ENCODE measurements around the gene NPTN.
"Not testable (repeated sequence)": the region's sequence is repeated elsewhere in the genome, so short reads cannot be mapped to it uniquely, and the experiment has no call there.

NPTN gene

GRCh38 chr15:73560501-73561117 lies 72.6 kb downstream of the NPTN start:
- no peak overlapping the region for H3K27ac ChIP-seq (ENCODE audit: low read depth, low read length)
- H3K4me1 ChIP-seq (ENCODE audit: control insufficient read depth in 1 of 2, insufficient read depth in 2 of 2, low read length in 2 of 2) = no peaks in the 10 kb centered on the region
- no peaks in the 10 kb centered on the region for H3K27me3 ChIP-seq (ENCODE audit: control insufficient read depth in 1 of 2, insufficient read depth in 2 of 2, low read length in 2 of 2)
- no peaks in the 10 kb centered on the region for H3K9me3 ChIP-seq (ENCODE audit: control insufficient read depth in 1 of 2, low read length in 2 of 2)
- H3K4me3 ChIP-seq (ENCODE audit: low read depth in 1 of 2, low read length in 2 of 2) = no peak overlapping the region
- H3K9ac ChIP-seq (ENCODE audit: low read depth in 1 of 2, low read length in 2 of 2) = no peak overlapping the region
- H3K36me3 ChIP-seq (ENCODE audit: control insufficient read depth in 1 of 2, insufficient read depth in 2 of 2, low read length in 2 of 2) = peaks cover 41 to 59% of the 10 kb centered on the region in 2 donors

GRCh38 chr15:73558529-73558928 lies 74.7 kb downstream of the NPTN start:
- Histone ChIP-seq H3K27ac (ENCODE audit: low read depth, low read length) (no peak overlapping the region), H3K4me3 (ENCODE audit: low read depth in 1 of 2, low read length in 2 of 2) (no peak overlapping the region), H3K9ac (ENCODE audit: low read depth in 1 of 2, low read length in 2 of 2) (no peak overlapping the region), H3K4me1 (ENCODE audit: control insufficient read depth in 1 of 2, insufficient read depth in 2 of 2, low read length in 2 of 2) (no peaks in the 10 kb centered on the region), H3K36me3 (ENCODE audit: control insufficient read depth in 1 of 2, insufficient read depth in 2 of 2, low read length in 2 of 2) (peaks cover 38 to 45% of the 10 kb centered on the region in 2 donors), H3K9me3 (ENCODE audit: control insufficient read depth in 1 of 2, low read length in 2 of 2) (no peaks in the 10 kb centered on the region), H3K27me3 (ENCODE audit: control insufficient read depth in 1 of 2, insufficient read depth in 2 of 2, low read length in 2 of 2) (no peaks in the 10 kb centered on the region)

GRCh38 chr15:73555080-73555479 lies 78.1 kb downstream of the NPTN start:
- no peaks in the 10 kb centered on the region for H3K9me3 ChIP-seq (ENCODE audit: control insufficient read depth in 1 of 2, low read length in 2 of 2)
- H3K4me3 ChIP-seq (ENCODE audit: low read depth in 1 of 2, low read length in 2 of 2) = no peak overlapping the region
- peaks cover 19 to 24% of the 10 kb centered on the region in 2 donors for H3K36me3 ChIP-seq (ENCODE audit: control insufficient read depth in 1 of 2, insufficient read depth in 2 of 2, low read length in 2 of 2)
- H3K27me3 ChIP-seq (ENCODE audit: control insufficient read depth in 1 of 2, insufficient read depth in 2 of 2, low read length in 2 of 2) = no peaks in the 10 kb centered on the region
- H3K27ac ChIP-seq (ENCODE audit: low read depth, low read length) = no peak overlapping the region
- no peaks in the 10 kb centered on the region for H3K4me1 ChIP-seq (ENCODE audit: control insufficient read depth in 1 of 2, insufficient read depth in 2 of 2, low read length in 2 of 2)
- H3K9ac ChIP-seq (ENCODE audit: low read depth in 1 of 2, low read length in 2 of 2) = no peak overlapping the region

- no peak overlapping the region for H3K27ac ChIP-seq (ENCODE audit: low read depth, low read length)
- peaks cover 0 to 4% of the 10 kb centered on the region in 2 donors for H3K36me3 ChIP-seq (ENCODE audit: control insufficient read depth in 1 of 2, insufficient read depth in 2 of 2, low read length in 2 of 2)
- no peaks in the 10 kb centered on the region for H3K4me1 ChIP-seq (ENCODE audit: control insufficient read depth in 1 of 2, insufficient read depth in 2 of 2, low read length in 2 of 2)
- no peak overlapping the region for H3K9ac ChIP-seq (ENCODE audit: low read depth in 1 of 2, low read length in 2 of 2)
- H3K4me3 ChIP-seq (ENCODE audit: low read depth in 1 of 2, low read length in 2 of 2) = no peak overlapping the region
- H3K27me3 ChIP-seq (ENCODE audit: control insufficient read depth in 1 of 2, insufficient read depth in 2 of 2, low read length in 2 of 2) = no peaks in the 10 kb centered on the region
- H3K9me3 ChIP-seq (ENCODE audit: control insufficient read depth in 1 of 2, low read length in 2 of 2) = no peaks in the 10 kb centered on the region
Observed at GRCh38 chr15:73550190-73550589, 83.0 kb downstream of the NPTN start.

- not testable (repeated sequence) for H3K4me1 ChIP-seq (ENCODE audit: control insufficient read depth in 1 of 2, insufficient read depth in 2 of 2, low read length in 2 of 2); H3K9ac ChIP-seq (ENCODE audit: low read depth in 1 of 2, low read length in 2 of 2); H3K9me3 ChIP-seq (ENCODE audit: control insufficient read depth in 1 of 2, low read length in 2 of 2); H3K36me3 ChIP-seq (ENCODE audit: control insufficient read depth in 1 of 2, insufficient read depth in 2 of 2, low read length in 2 of 2); H3K4me3 ChIP-seq (ENCODE audit: low read depth in 1 of 2, low read length in 2 of 2); H3K27ac ChIP-seq (ENCODE audit: low read depth, low read length); H3K27me3 ChIP-seq (ENCODE audit: control insufficient read depth in 1 of 2, insufficient read depth in 2 of 2, low read length in 2 of 2)
Observed at GRCh38 chr15:73548925-73549324, 84.3 kb downstream of the NPTN start.

GRCh38 chr15:73541479-73541878 lies 91.7 kb downstream of the NPTN start:
- H3K4me3 ChIP-seq (ENCODE audit: low read depth in 1 of 2, low read length in 2 of 2) = no peak overlapping the region
- H3K4me1 ChIP-seq (ENCODE audit: control insufficient read depth in 1 of 2, insufficient read depth in 2 of 2, low read length in 2 of 2) = peaks cover 5 to 17% of the 10 kb centered on the region in 2 donors
- H3K36me3 ChIP-seq (ENCODE audit: control insufficient read depth in 1 of 2, insufficient read depth in 2 of 2, low read length in 2 of 2) = no peaks in the 10 kb centered on the region
- no peak overlapping the region for H3K9ac ChIP-seq (ENCODE audit: low read depth in 1 of 2, low read length in 2 of 2)
- no peak overlapping the region for H3K27ac ChIP-seq (ENCODE audit: low read depth, low read length)
- H3K27me3 ChIP-seq (ENCODE audit: control insufficient read depth in 1 of 2, insufficient read depth in 2 of 2, low read length in 2 of 2) = no peaks in the 10 kb centered on the region
- H3K9me3 ChIP-seq (ENCODE audit: control insufficient read depth in 1 of 2, low read length in 2 of 2) = no peaks in the 10 kb centered on the region

- H3K4me1 ChIP-seq (ENCODE audit: control insufficient read depth in 1 of 2, insufficient read depth in 2 of 2, low read length in 2 of 2) = peaks cover 5 to 17% of the 10 kb centered on the region in 2 donors
- H3K27ac ChIP-seq (ENCODE audit: low read depth, low read length) = no peak overlapping the region
- H3K36me3 ChIP-seq (ENCODE audit: control insufficient read depth in 1 of 2, insufficient read depth in 2 of 2, low read length in 2 of 2) = no peaks in the 10 kb centered on the region
- no peak overlapping the region for H3K4me3 ChIP-seq (ENCODE audit: low read depth in 1 of 2, low read length in 2 of 2)
- H3K9ac ChIP-seq (ENCODE audit: low read depth in 1 of 2, low read length in 2 of 2) = no peak overlapping the region
- H3K27me3 ChIP-seq (ENCODE audit: control insufficient read depth in 1 of 2, insufficient read depth in 2 of 2, low read length in 2 of 2) = no peaks in the 10 kb centered on the region
- H3K9me3 ChIP-seq (ENCODE audit: control insufficient read depth in 1 of 2, low read length in 2 of 2) = no peaks in the 10 kb centered on the region
Observed at GRCh38 chr15:73540161-73540560, 93.0 kb downstream of the NPTN start.

- H3K36me3 ChIP-seq (ENCODE audit: control insufficient read depth in 1 of 2, insufficient read depth in 2 of 2, low read length in 2 of 2) = no peaks in the 10 kb centered on the region
- no peaks in the 10 kb centered on the region for H3K27me3 ChIP-seq (ENCODE audit: control insufficient read depth in 1 of 2, insufficient read depth in 2 of 2, low read length in 2 of 2)
- peaks cover 5 to 17% of the 10 kb centered on the region in 2 donors for H3K4me1 ChIP-seq (ENCODE audit: control insufficient read depth in 1 of 2, insufficient read depth in 2 of 2, low read length in 2 of 2)
- no peak overlapping the region for H3K4me3 ChIP-seq (ENCODE audit: low read depth in 1 of 2, low read length in 2 of 2)
- no peak overlapping the region for H3K27ac ChIP-seq (ENCODE audit: low read depth, low read length)
- H3K9ac ChIP-seq (ENCODE audit: low read depth in 1 of 2, low read length in 2 of 2) = no peak overlapping the region
- H3K9me3 ChIP-seq (ENCODE audit: control insufficient read depth in 1 of 2, low read length in 2 of 2) = no peaks in the 10 kb centered on the region
Observed at GRCh38 chr15:73539212-73540128, 93.7 kb downstream of the NPTN start.

GRCh38 chr15:73538563-73539211 lies 94.5 kb downstream of the NPTN start:
- no peaks in the 10 kb centered on the region for H3K27me3 ChIP-seq (ENCODE audit: control insufficient read depth in 1 of 2, insufficient read depth in 2 of 2, low read length in 2 of 2)
- no peak overlapping the region for H3K9ac ChIP-seq (ENCODE audit: low read depth in 1 of 2, low read length in 2 of 2)
- no peaks in the 10 kb centered on the region for H3K9me3 ChIP-seq (ENCODE audit: control insufficient read depth in 1 of 2, low read length in 2 of 2)
- H3K27ac ChIP-seq (ENCODE audit: low read depth, low read length) = no peak overlapping the region
- H3K4me3 ChIP-seq (ENCODE audit: low read depth in 1 of 2, low read length in 2 of 2) = no peak overlapping the region
- H3K4me1 ChIP-seq (ENCODE audit: control insufficient read depth in 1 of 2, insufficient read depth in 2 of 2, low read length in 2 of 2) = peaks cover 5 to 17% of the 10 kb centered on the region in 2 donors
- H3K36me3 ChIP-seq (ENCODE audit: control insufficient read depth in 1 of 2, insufficient read depth in 2 of 2, low read length in 2 of 2) = no peaks in the 10 kb centered on the region

- Histone ChIP-seq H3K9ac (ENCODE audit: low read depth in 1 of 2, low read length in 2 of 2) (no peak overlapping the region), H3K4me3 (ENCODE audit: low read depth in 1 of 2, low read length in 2 of 2) (no peak overlapping the region), H3K9me3 (ENCODE audit: control insufficient read depth in 1 of 2, low read length in 2 of 2) (no peaks in the 10 kb centered on the region), H3K4me1 (ENCODE audit: control insufficient read depth in 1 of 2, insufficient read depth in 2 of 2, low read length in 2 of 2) (peaks cover 5 to 17% of the 10 kb centered on the region in 2 donors), H3K27ac (ENCODE audit: low read depth, low read length) (no peak overlapping the region), H3K36me3 (ENCODE audit: control insufficient read depth in 1 of 2, insufficient read depth in 2 of 2, low read length in 2 of 2) (no peaks in the 10 kb centered on the region), H3K27me3 (ENCODE audit: control insufficient read depth in 1 of 2, insufficient read depth in 2 of 2, low read length in 2 of 2) (no peaks in the 10 kb centered on the region)
Observed at GRCh38 chr15:73538123-73538522, 95.1 kb downstream of the NPTN start.
